ENCODE data around the gene DDX20.

- no peak for TF ChIP-seq CTCF (IDR thresholded peaks at IDR 0.05; ENCODE audit: poor library complexity, severe bottlenecking)
- TF ChIP-seq EZH2 (IDR thresholded peaks at IDR 0.05; ENCODE audit: borderline replicate concordance, insufficient read depth, low read length, poor library complexity, severe bottlenecking), result no peak
- no peak for TF ChIP-seq REST (IDR thresholded peaks at IDR 0.05; ENCODE audit: borderline replicate concordance)
- TF ChIP-seq TAF1 (IDR thresholded peaks at IDR 0.05; ENCODE audit: low read depth), result no peak
Observed at GRCh38 chr1:111742938-111743549, 12.7 kb upstream of the DDX20 start.

All from neural cell (in vitro differentiated cells).